Loucy (cell line): ENCODE measurements around the gene MYL7.

Source experiments
- EZH2phosphoT487 ChIP-seq: fragments of 200-600 bp; IDR thresholded peaks from 2 replicates; pipeline ENCODE4 v1.6.1; 2018; ENCODE audit warnings: antibody characterized with exemption, mild to moderate bottlenecking, moderate library complexity, borderline replicate concordance
- TF ChIP-seq, protein P1 (sequence below): fragments of 200-600 bp; sonication (generic); conservative IDR thresholded peaks from 2 replicates; pipeline ENCODE4 v1.5.1; 2014; ENCODE audit warnings: mild to moderate bottlenecking, antibody characterized with exemption, low read length

DNA sequence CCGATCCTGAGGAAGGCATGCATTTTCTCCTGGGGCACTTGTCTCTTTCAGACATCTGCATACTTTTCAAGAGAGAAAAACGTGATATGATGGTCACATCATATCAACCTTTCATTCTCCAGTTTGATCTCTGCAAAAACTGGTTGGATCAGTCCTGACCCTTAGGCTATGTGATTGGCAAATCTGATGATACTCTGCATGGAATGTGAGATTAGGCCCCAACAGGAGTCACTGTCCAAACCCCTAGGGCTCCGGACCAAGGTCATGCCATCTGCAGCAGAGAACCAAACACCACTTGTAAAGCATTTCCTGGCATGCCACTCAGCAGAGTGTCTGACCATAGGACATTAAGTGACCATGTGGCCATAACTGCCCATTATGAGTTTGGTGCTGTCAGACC, 39.5 kb upstream of the MYL7 start:
- TF ChIP-seq, protein P1, sequence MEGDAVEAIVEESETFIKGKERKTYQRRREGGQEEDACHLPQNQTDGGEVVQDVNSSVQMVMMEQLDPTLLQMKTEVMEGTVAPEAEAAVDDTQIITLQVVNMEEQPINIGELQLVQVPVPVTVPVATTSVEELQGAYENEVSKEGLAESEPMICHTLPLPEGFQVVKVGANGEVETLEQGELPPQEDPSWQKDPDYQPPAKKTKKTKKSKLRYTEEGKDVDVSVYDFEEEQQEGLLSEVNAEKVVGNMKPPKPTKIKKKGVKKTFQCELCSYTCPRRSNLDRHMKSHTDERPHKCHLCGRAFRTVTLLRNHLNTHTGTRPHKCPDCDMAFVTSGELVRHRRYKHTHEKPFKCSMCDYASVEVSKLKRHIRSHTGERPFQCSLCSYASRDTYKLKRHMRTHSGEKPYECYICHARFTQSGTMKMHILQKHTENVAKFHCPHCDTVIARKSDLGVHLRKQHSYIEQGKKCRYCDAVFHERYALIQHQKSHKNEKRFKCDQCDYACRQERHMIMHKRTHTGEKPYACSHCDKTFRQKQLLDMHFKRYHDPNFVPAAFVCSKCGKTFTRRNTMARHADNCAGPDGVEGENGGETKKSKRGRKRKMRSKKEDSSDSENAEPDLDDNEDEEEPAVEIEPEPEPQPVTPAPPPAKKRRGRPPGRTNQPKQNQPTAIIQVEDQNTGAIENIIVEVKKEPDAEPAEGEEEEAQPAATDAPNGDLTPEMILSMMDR: no peak
- no peak for TF ChIP-seq EZH2phosphoT487
